HAP-1 (cell line): Measurements from ENCODE around the gene RARRES2.
A peak's percentile ranks its signal among the peaks of the same experiment; 100 is the strongest.

ENCODE experiments used
- DNase-seq, 2 experiments: peaks; one replicate each; pipeline ENCODE4 v3.0.0-alpha.2; 2016 to 2020; ENCODE audit warnings: low spot score in 2 of 2
- H3K27me3 ChIP-seq: fragments of 250-450 bp; sonication (Bioruptor Pico); 2 replicates; pipeline ENCODE4 v1.5.1; 2020; ENCODE audit warnings: low read depth, mild to moderate bottlenecking, moderate library complexity
- H3K36me3 ChIP-seq: fragments of 250-450 bp; sonication (Bioruptor Pico); replicated peaks from 2 replicates; pipeline ENCODE4 v1.5.1; 2020; ENCODE audit warnings: mild to moderate bottlenecking
- H3K4me1 ChIP-seq: fragments of 250-450 bp; sonication (Bioruptor Pico); 2 replicates; pipeline ENCODE4 v1.5.1; 2020; ENCODE audit warnings: mild to moderate bottlenecking
- H3K4me3 ChIP-seq: fragments of 250-450 bp; sonication (Bioruptor Pico); 2 replicates; pipeline ENCODE4 v1.5.1; 2020; ENCODE audit warnings: mild to moderate bottlenecking, moderate library complexity
- H3K9me3 ChIP-seq: fragments of 250-450 bp; sonication (Bioruptor Pico); 2 replicates; pipeline ENCODE4 v1.5.1; 2020; ENCODE audit warnings: mild to moderate bottlenecking, moderate library complexity
- in situ Hi-C: fragments of 300-500 bp; cut with MboI; formaldehyde crosslinking; loops from 3 replicates; pipeline ENCODE4 v1.14.3; 2020; ENCODE audit warnings: low sequenced_read_pairs, inconsistent platforms, mixed read lengths

The RARRES2 gene

GRCh38 chr7:150361402-150361801 is 20.0 kb upstream of the RARRES2 start:
- no peaks in the 10 kb centered on the region for H3K9me3 ChIP-seq
- in situ Hi-C loops, result no loop called here
- H3K4me3 ChIP-seq, result no peak overlapping the region
- H3K36me3 ChIP-seq, result no peaks in the 10 kb centered on the region
- H3K27me3 ChIP-seq, result no peaks in the 10 kb centered on the region
- no peak for DNase-seq
- H3K4me1 ChIP-seq, result peaks cover 9% of the 10 kb centered on the region

DNA sequence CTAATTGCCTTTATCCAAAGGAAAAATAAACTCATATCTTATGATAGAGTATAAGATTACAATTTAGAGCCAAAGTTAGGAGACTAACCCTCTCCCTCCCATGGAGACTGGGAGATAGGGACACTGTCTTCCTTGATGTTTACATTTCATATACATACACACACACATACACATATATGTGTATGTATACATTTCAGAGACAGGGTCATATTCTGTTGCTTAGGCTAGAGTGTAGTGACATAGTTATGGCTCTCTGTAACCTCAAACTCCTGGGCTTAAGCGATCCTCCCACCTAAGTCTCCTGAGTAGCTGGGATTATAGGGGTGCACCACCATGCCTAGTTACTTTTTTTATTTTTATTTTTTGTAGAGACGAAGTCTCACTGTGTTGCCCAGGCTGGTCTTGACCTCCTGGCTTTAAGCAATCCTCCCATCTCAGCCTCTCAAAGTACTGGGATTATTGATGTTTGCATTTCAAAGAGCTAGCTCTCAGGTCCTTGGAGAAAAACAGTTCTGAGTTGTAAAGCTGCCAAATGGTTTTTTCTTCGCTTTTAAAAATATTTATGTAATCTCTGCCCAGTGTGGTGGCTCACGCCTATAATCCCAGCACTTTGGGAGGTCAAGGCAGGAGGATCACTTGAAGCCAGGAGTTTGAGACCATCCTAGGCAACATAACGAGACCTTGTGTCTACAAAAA is 19.1 kb upstream of the RARRES2 start:
- Histone ChIP-seq H3K9me3 (no peaks in the 10 kb centered on the region), H3K4me3 (no peak overlapping the region), H3K4me1 (peaks cover 9% of the 10 kb centered on the region), H3K36me3 (no peaks in the 10 kb centered on the region), H3K27me3 (no peaks in the 10 kb centered on the region)
- DNase-seq, result peak in 1 of 2 experiments; percentile 49
- in situ Hi-C loops, result no loop called here

DNA sequence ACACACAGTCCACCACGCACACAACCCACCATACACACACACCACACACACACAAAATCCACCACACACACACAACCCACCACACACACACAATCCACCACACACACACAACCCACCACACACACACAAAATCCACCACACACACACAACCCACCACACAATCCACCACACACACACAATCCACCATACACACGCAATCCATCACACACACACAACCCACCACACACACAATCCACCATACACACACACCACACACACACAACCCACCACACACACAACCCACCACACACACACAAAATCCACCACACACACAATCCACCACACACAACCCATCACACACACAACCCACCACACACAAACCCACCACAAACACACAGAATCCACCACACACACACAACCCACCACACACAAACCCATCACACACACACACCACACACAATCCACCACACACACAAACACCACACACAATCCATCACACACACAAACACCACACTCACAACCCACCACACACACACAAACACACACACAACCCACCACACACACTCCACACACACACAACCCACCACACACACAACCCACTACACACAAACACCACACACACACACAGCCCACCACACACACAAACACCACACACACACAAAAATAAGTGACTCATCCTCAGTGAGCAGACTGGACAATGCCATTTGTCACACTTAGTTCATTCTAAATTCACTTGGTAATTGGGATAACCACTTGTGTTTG is 18.4 kb upstream of the RARRES2 start:
- no peaks in the 10 kb centered on the region for H3K36me3 ChIP-seq
- H3K27me3 ChIP-seq, result no peaks in the 10 kb centered on the region
- in situ Hi-C loops, result no loop called here
- H3K4me1 ChIP-seq, result peaks cover 9% of the 10 kb centered on the region
- H3K9me3 ChIP-seq, result no peaks in the 10 kb centered on the region
- H3K4me3 ChIP-seq, result no peak overlapping the region
- DNase-seq, result no peak

DNA sequence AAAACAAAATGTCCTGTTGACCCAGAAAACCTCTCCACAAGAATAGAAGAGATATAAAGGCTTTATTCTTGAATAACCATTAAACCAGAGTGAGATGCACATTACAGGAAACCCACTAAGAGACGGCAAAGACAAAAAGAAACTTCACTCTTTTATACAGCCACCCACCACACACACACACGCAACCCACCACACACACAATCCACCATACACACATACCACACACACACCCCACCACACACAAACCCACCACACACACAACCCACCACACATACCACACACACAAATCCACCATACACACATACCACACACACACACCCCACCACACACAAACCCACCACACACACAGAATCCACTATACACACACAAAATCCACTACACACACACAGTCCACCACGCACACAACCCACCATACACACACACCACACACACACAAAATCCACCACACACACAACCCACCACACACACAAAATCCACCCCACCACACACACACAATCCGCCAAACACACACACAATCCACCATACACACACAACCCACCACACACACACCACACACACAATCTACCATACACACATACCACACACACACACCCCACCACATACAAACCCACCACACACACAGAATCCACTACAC is 17.7 kb upstream of the RARRES2 start:
- in situ Hi-C loops, result no loop called here
- no peak for DNase-seq
- Histone ChIP-seq H3K9me3 (no peaks in the 10 kb centered on the region), H3K36me3 (no peaks in the 10 kb centered on the region), H3K27me3 (no peaks in the 10 kb centered on the region), H3K4me1 (peaks cover 9% of the 10 kb centered on the region), H3K4me3 (no peak overlapping the region)

GRCh38 chr7:150358433-150358832 is 17.0 kb upstream of the RARRES2 start:
- Histone ChIP-seq H3K9me3 (no peaks in the 10 kb centered on the region), H3K36me3 (no peaks in the 10 kb centered on the region), H3K4me1 (peaks cover 9% of the 10 kb centered on the region), H3K4me3 (no peak overlapping the region), H3K27me3 (no peaks in the 10 kb centered on the region)
- in situ Hi-C loops, result no loop called here
- DNase-seq, result no peak

DNA sequence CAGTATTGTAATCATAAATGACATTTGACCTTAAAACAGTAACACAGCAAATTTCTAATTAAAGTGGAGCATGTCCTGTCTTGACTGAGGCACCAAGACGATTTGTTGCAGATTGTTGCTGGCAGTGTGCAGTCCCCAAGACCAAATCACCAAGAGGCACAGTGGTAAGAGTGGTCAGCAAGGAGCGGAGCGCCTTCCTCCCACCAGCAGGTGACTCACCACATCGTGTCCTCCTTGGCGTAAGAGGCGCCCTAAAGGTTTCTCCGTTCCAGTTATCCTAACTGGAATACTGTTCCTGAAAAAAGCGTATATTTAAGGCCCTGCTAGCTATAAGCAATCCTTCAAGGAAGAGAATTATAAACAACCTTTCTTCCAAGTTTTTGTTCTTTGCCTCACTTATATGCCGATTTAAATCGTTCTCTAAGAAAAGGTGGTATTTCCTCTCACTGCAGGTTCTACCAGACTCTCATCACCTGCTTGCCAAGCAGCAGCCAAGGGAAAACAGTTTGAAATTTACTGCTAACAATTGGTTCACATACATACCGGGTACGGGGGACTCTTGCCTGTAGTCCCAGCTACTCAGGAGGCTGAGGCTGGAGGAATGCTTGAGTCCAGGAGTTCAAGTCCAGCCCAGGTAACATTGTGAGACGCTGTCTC is 16.5 kb upstream of the RARRES2 start:
- in situ Hi-C loops, result no loop called here
- Histone ChIP-seq H3K36me3 (no peaks in the 10 kb centered on the region), H3K9me3 (no peaks in the 10 kb centered on the region), H3K4me3 (no peak overlapping the region), H3K27me3 (no peaks in the 10 kb centered on the region), H3K4me1 (peaks cover 9% of the 10 kb centered on the region)
- DNase-seq, result no peak

- Histone ChIP-seq H3K27me3 (no peaks in the 10 kb centered on the region), H3K36me3 (no peaks in the 10 kb centered on the region), H3K4me3 (no peak overlapping the region), H3K4me1 (peaks cover 9% of the 10 kb centered on the region), H3K9me3 (no peaks in the 10 kb centered on the region)
- no peak for DNase-seq
- in situ Hi-C loops, result no loop called here
Measured at GRCh38 chr7:150357270-150357669, 15.8 kb upstream of the RARRES2 start.

GRCh38 chr7:150356265-150356897 is 15.0 kb upstream of the RARRES2 start:
- in situ Hi-C loops, result no loop called here
- no peak overlapping the region for H3K4me3 ChIP-seq
- no peaks in the 10 kb centered on the region for H3K9me3 ChIP-seq
- peaks cover 3% of the 10 kb centered on the region; the same call in 1 of the 2 replicates for H3K27me3 ChIP-seq
- H3K36me3 ChIP-seq, result no peaks in the 10 kb centered on the region
- peaks cover 9% of the 10 kb centered on the region for H3K4me1 ChIP-seq
- DNase-seq, result peak; percentile 35 to 46

DNA sequence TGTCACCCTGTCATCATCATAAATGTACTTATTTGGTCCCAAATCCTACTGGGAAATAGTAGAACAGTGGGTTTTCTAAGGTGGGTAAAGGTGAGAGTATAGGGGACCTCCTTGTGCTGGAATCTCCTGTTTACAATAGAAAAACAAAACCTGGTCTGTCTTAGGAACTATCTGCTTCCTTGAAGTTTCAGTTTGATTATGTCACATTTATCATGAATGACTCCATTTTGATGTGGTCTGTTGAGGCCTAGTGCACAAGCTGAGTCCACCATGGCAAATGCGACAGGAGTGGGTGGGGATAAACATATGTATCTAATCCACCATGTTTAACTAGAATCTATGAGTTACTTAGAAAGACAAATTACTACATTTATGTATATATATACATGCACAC is 14.2 kb upstream of the RARRES2 start:
- Histone ChIP-seq H3K27me3 (peaks cover 6% of the 10 kb centered on the region; the same call in 1 of the 2 replicates), H3K4me1 (peaks cover 6% of the 10 kb centered on the region), H3K9me3 (no peaks in the 10 kb centered on the region), H3K36me3 (no peaks in the 10 kb centered on the region), H3K4me3 (no peak overlapping the region)
- no peak for DNase-seq
- in situ Hi-C loops, result no loop called here

GRCh38 chr7:150351587-150352194 is 10.3 kb upstream of the RARRES2 start:
- Histone ChIP-seq H3K4me3 (no peak overlapping the region), H3K9me3 (no peaks in the 10 kb centered on the region), H3K36me3 (no peaks in the 10 kb centered on the region), H3K4me1 (no peaks in the 10 kb centered on the region), H3K27me3 (peaks cover 6% of the 10 kb centered on the region; the same call in 1 of the 2 replicates)
- in situ Hi-C loops, result no loop called here
- DNase-seq, result no peak

DNA sequence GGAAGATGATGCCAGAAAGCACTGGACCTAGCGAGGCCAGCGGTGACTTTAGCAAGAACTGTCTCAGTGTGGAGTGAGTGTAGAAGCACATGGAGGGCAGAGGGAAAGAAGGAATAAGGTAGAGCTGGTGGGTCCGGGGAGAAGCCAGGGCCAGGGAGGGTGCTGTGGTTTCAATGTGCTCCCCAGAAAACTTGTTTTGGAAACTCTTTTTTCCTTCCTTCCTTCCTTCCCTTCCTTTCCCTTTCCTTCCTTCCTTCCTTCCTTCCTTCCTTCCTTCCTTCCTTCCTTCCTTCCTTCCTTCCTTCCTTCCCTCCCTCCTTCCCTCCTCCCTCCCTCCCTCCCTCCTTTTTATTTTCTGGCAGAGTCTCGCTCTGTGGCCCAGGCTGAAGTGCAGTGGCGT is 5.5 kb upstream of the RARRES2 start:
- DNase-seq, result no peak
- in situ Hi-C loops, result no loop called here
- H3K27me3 ChIP-seq, result peaks cover 5% of the 10 kb centered on the region; the same call in 1 of the 2 replicates
- H3K4me3 ChIP-seq, result no peak overlapping the region
- H3K36me3 ChIP-seq, result no peaks in the 10 kb centered on the region
- no peaks in the 10 kb centered on the region; the same call in 1 of the 2 replicates for H3K9me3 ChIP-seq
- no peaks in the 10 kb centered on the region for H3K4me1 ChIP-seq

DNA sequence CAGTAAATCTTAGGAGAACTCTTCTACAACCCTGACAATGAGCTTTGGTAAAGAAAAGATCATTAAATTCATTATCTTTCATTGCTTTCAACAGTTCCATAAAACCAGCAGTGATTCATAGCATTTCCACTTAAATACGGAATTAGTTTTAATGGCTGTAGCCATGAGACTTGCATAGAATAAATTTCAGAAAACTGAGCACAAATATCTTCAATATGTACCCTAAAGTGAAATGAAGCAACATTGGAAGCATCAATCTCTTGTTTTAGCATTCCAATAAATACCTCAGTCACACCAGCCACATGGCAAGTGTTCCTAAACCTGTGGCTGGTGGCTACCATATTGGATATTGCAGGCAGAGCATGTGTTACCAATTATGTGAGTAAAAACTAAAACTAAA is 3.6 kb upstream of the RARRES2 start:
- H3K9me3 ChIP-seq, result no peaks in the 10 kb centered on the region; the same call in 1 of the 2 replicates
- no peak for DNase-seq
- in situ Hi-C loops, result no loop called here
- no peaks in the 10 kb centered on the region for H3K4me1 ChIP-seq
- H3K27me3 ChIP-seq, result no peaks in the 10 kb centered on the region; the same call in 1 of the 2 replicates
- H3K4me3 ChIP-seq, result no peak overlapping the region
- H3K36me3 ChIP-seq, result no peaks in the 10 kb centered on the region

GRCh38 chr7:150344299-150344698 is 2.9 kb upstream of the RARRES2 start:
- Histone ChIP-seq H3K27me3 (no peaks in the 10 kb centered on the region; the same call in 1 of the 2 replicates), H3K9me3 (no peaks in the 10 kb centered on the region; the same call in 1 of the 2 replicates), H3K36me3 (no peaks in the 10 kb centered on the region), H3K4me1 (no peaks in the 10 kb centered on the region), H3K4me3 (no peak overlapping the region)
- in situ Hi-C loops, result no loop called here
- no peak for DNase-seq
